WTC11 (cell line): Measurements from ENCODE around the gene CACNA2D4.

Experiments used
- ATF6 ChIP-seq: sonication (generic); formaldehyde crosslinking; IDR thresholded peaks from 2 replicates; pipeline ENCODE4 v1.8.1; 2023; ENCODE audit warnings: mild to moderate bottlenecking, missing genetic modification reagents
- CBFB ChIP-seq: sonication (generic); formaldehyde crosslinking; IDR thresholded peaks from 2 replicates; pipeline ENCODE4 v1.8.1; 2022; ENCODE audit warnings: mild to moderate bottlenecking, low read depth, missing genetic modification reagents
- CREB1 ChIP-seq: sonication (generic); formaldehyde crosslinking; IDR thresholded peaks from 2 replicates; pipeline ENCODE4 v1.8.0; 2023; ENCODE audit warnings: mild to moderate bottlenecking, missing genetic modification reagents
- CTCF ChIP-seq: fragments of 200-600 bp; IDR thresholded peaks from 2 replicates; pipeline ENCODE4 v1.8.0; 2022; ENCODE audit warnings: antibody characterized with exemption
- GABPB1 ChIP-seq: sonication (generic); formaldehyde crosslinking; IDR thresholded peaks from 2 replicates; pipeline ENCODE4 v1.8.1; 2023; ENCODE audit warnings: mild to moderate bottlenecking, missing genetic modification reagents
- MAX ChIP-seq: sonication (generic); formaldehyde crosslinking; IDR thresholded peaks from 2 replicates; pipeline ENCODE4 v1.8.0; 2022; ENCODE audit warnings: mild to moderate bottlenecking, missing genetic modification reagents

- no peak for TF ChIP-seq MAX (CRISPR knock-in tag)
- TF ChIP-seq ATF6 = no peak
- TF ChIP-seq CBFB (CRISPR knock-in tag) = no peak
- no peak for TF ChIP-seq CREB1 (CRISPR knock-in tag)
- no peak for TF ChIP-seq GABPB1 (CRISPR knock-in tag)
- TF ChIP-seq CTCF = no peak
Observed at GRCh38 chr12:1864456-1864855, 54.0 kb downstream of the CACNA2D4 start.
